SU-DHL-6 (cell line): ENCODE measurements around the gene BUD13.

Source experiments
- H2AFZ ChIP-seq: fragments of 200-600 bp; sonication (generic); 2 replicates; pipeline ENCODE4 v1.6.1; 2014; ENCODE audit warnings: low read depth, mild to moderate bottlenecking, moderate library complexity, mixed read lengths, antibody characterized with exemption, low read length; ENCODE audit not compliant: severe bottlenecking
- H3F3A ChIP-seq: fragments of 200-600 bp; shearing (Covaris generic); 2 replicates; pipeline ENCODE4 v1.6.0; 2016; ENCODE audit warnings: antibody characterized with exemption, mild to moderate bottlenecking; ENCODE audit not compliant: insufficient read depth
- H3K27ac ChIP-seq: fragments of 200-600 bp; sonication (generic); 2 replicates; pipeline ENCODE4 v1.5.1; 2016; ENCODE audit warnings: low read depth, mild to moderate bottlenecking, low read length, moderate library complexity, mixed read lengths
- H3K27me3 ChIP-seq: fragments of 200-600 bp; sonication (generic), shearing (Covaris generic); 2 replicates; pipeline ENCODE4 v1.6.0; 2014; ENCODE audit warnings: mild to moderate bottlenecking, low read length
- H3K36me3 ChIP-seq: fragments of 200-600 bp; sonication (generic); 2 replicates; pipeline ENCODE4 v1.6.1; 2014; ENCODE audit warnings: mild to moderate bottlenecking, low read length, mixed read lengths
- H3K4me2 ChIP-seq: fragments of 300-600, 200-600 bp; shearing (Covaris generic), sonication (generic); 2 replicates; pipeline ENCODE4 v1.6.0; 2014; ENCODE audit warnings: low read length, low read depth, mild to moderate bottlenecking; ENCODE audit not compliant: poor library complexity, severe bottlenecking
- H3K4me3 ChIP-seq: fragments of 200-600 bp; sonication (generic); 2 replicates; pipeline ENCODE4 v1.5.1; 2014; ENCODE audit warnings: antibody characterized with exemption, low read length, mild to moderate bottlenecking, mixed read lengths; ENCODE audit not compliant: insufficient read depth, poor library complexity, severe bottlenecking
- H3K79me2 ChIP-seq: fragments of 200-600 bp; sonication (generic); 2 replicates; pipeline ENCODE4 v1.6.1; 2014; ENCODE audit warnings: mild to moderate bottlenecking, low read length, moderate library complexity; ENCODE audit not compliant: insufficient read depth
- H3K9ac ChIP-seq: fragments of 200-600 bp; sonication (generic); 2 replicates; pipeline ENCODE4 v1.7.0; 2014; ENCODE audit warnings: mild to moderate bottlenecking, low read length
- H3K9me2 ChIP-seq: fragments of 200-600 bp; sonication (generic); replicated peaks from 2 replicates; pipeline ENCODE4 v1.6.1; 2014; ENCODE audit warnings: low read length; ENCODE audit not compliant: insufficient read depth
- H3K9me3 ChIP-seq: fragments of 200-600 bp; sonication (generic); 2 replicates; pipeline ENCODE4 v1.6.1; 2014; ENCODE audit warnings: low read length, mixed read lengths; ENCODE audit not compliant: insufficient read depth
- H4K20me1 ChIP-seq: fragments of 200-600 bp; sonication (generic); 2 replicates; pipeline ENCODE4 v1.6.1; 2014; ENCODE audit warnings: low read depth, mild to moderate bottlenecking, antibody characterized with exemption, low read length, moderate library complexity, mixed read lengths
- EZH2phosphoT487 ChIP-seq: fragments of 200-600 bp; sonication (generic), shearing (Covaris generic); conservative IDR thresholded peaks from 2 replicates; pipeline ENCODE4 v1.6.1; 2018; ENCODE audit warnings: mild to moderate bottlenecking, antibody characterized with exemption, low read length, moderate library complexity, mixed read lengths
- TF ChIP-seq, protein P1 (sequence below): fragments of 200-600 bp; sonication (generic); IDR thresholded peaks from one replicate; pipeline ENCODE4 v1.5.1; 2017; ENCODE audit warnings: antibody characterized with exemption, mild to moderate bottlenecking, low read length, moderate library complexity; ENCODE audit not compliant: insufficient read depth, poor library complexity, severe bottlenecking

Gene BUD13

DNA sequence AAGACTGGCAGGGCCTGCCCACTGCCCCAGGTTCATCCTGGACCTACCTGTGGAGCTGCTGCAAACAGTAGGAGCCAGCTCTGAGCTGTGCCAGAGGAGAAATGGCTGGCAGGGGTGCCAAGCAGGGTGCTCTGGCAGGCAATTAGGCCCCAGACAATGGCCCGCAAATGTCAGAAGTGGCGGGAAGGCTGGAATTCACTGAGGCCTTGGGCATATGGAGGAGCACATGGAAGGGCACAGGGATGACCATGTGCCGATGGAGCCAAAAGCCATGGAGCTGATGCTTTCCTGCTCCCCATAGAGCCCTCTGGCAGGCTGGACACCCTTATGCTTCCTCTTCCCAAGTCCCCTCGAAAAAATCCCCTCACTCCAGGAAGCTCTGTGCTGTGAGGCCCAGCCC is 62.0 kb downstream of the BUD13 start:
- Histone ChIP-seq H3K36me3 (no peaks in the 10 kb centered on the region), H2AFZ (no peak overlapping the region), H3K79me2 (no peaks in the 10 kb centered on the region), H4K20me1 (no peaks in the 10 kb centered on the region), H3K9me2 (no peaks in the 10 kb centered on the region), H3K27me3 (no peaks in the 10 kb centered on the region), H3K4me3 (no peak overlapping the region), H3K27ac (no peak overlapping the region), H3F3A (no peaks in the 10 kb centered on the region), H3K4me2 (no peak overlapping the region), H3K9me3 (no peaks in the 10 kb centered on the region), H3K9ac (no peak overlapping the region)
- TF ChIP-seq EZH2phosphoT487, result no peak
- TF ChIP-seq, protein P1, sequence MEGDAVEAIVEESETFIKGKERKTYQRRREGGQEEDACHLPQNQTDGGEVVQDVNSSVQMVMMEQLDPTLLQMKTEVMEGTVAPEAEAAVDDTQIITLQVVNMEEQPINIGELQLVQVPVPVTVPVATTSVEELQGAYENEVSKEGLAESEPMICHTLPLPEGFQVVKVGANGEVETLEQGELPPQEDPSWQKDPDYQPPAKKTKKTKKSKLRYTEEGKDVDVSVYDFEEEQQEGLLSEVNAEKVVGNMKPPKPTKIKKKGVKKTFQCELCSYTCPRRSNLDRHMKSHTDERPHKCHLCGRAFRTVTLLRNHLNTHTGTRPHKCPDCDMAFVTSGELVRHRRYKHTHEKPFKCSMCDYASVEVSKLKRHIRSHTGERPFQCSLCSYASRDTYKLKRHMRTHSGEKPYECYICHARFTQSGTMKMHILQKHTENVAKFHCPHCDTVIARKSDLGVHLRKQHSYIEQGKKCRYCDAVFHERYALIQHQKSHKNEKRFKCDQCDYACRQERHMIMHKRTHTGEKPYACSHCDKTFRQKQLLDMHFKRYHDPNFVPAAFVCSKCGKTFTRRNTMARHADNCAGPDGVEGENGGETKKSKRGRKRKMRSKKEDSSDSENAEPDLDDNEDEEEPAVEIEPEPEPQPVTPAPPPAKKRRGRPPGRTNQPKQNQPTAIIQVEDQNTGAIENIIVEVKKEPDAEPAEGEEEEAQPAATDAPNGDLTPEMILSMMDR, result no peak

- no peaks in the 10 kb centered on the region for H3K9me2 ChIP-seq
- no peaks in the 10 kb centered on the region for H4K20me1 ChIP-seq
- no peak overlapping the region for H3K27ac ChIP-seq
- H3K79me2 ChIP-seq, result no peaks in the 10 kb centered on the region
- no peaks in the 10 kb centered on the region for H3K27me3 ChIP-seq
- no peaks in the 10 kb centered on the region for H3K36me3 ChIP-seq
- no peaks in the 10 kb centered on the region for H3K9me3 ChIP-seq
- no peak overlapping the region for H3K4me2 ChIP-seq
- no peak overlapping the region for H3K4me3 ChIP-seq
- H3F3A ChIP-seq, result no peaks in the 10 kb centered on the region
- no peak overlapping the region for H2AFZ ChIP-seq
- H3K9ac ChIP-seq, result no peak overlapping the region
- no peak for TF ChIP-seq EZH2phosphoT487
- TF ChIP-seq, protein P1, result no peak
These were observed 62.6 kb downstream of the BUD13 start for GRCh38 chr11:116710001-116710674.

- Histone ChIP-seq H2AFZ (no peak overlapping the region), H3K4me2 (no peak overlapping the region), H3K4me3 (no peak overlapping the region), H3K27ac (no peak overlapping the region), H3K79me2 (no peaks in the 10 kb centered on the region), H3K9me3 (no peaks in the 10 kb centered on the region), H3K36me3 (no peaks in the 10 kb centered on the region), H3K9ac (no peak overlapping the region), H3K27me3 (no peaks in the 10 kb centered on the region), H4K20me1 (no peaks in the 10 kb centered on the region), H3F3A (no peaks in the 10 kb centered on the region), H3K9me2 (no peaks in the 10 kb centered on the region)
- TF ChIP-seq EZH2phosphoT487, result no peak
- TF ChIP-seq, protein P1, result no peak
These were observed 65.0 kb downstream of the BUD13 start for GRCh38 chr11:116707746-116708145.
